ENCODE measurements around the gene SPATA2L. TPM values are rescaled to one million over a fixed set of nuclear protein-coding genes. Genes with fewer than 3 reads are reported as not detected.

The SPATA2L gene
- total RNA-seq, 4 donors from 2014 or later = 8.1 to 28.0 (median 17.3) TPM

- DNase-seq (ENCODE audit: low spot score) (no peak), ATAC-seq (ENCODE audit: low FRiP score) (peak; percentile 73)
- no peak for TF ChIP-seq CTCF (IDR thresholded peaks at IDR 0.05)
Observed at GRCh38 chr16:89720813-89721545, 19.5 kb upstream of the SPATA2L start, which contains the start of the genes VPS9D1 and ZNF276. VPS9D1 (minus strand) TSS chr16:89720898; CDS start chr16:89720861, 37 bp downstream. ZNF276 (plus strand) TSS chr16:89721537; CDS start chr16:89721641, 104 bp downstream.

- peak; percentile 3 for ATAC-seq (ENCODE audit: low FRiP score)
- no peak for TF ChIP-seq CTCF (IDR thresholded peaks at IDR 0.05)
- DNase-seq (ENCODE audit: low spot score) = no peak
Observed at GRCh38 chr16:89720551-89720812, 19.0 kb upstream of the SPATA2L start.

- DNase-seq (ENCODE audit: low spot score) = no peak
- no peak for ATAC-seq (ENCODE audit: low FRiP score)
- no peak for TF ChIP-seq CTCF (IDR thresholded peaks at IDR 0.05)
Observed at GRCh38 chr16:89717688-89718505, 16.4 kb upstream of the SPATA2L start.

- DNase-seq (ENCODE audit: low spot score) = no peak
- no peak for ATAC-seq (ENCODE audit: low FRiP score)
- TF ChIP-seq CTCF (IDR thresholded peaks at IDR 0.05) = no peak
Observed at GRCh38 chr16:89716916-89717687, 15.6 kb upstream of the SPATA2L start.

- TF ChIP-seq CTCF (IDR thresholded peaks at IDR 0.05) = no peak
Observed at GRCh38 chr16:89716493-89716892, 15.0 kb upstream of the SPATA2L start.

GRCh38 chr16:89712274-89712781, 10.8 kb upstream of the SPATA2L start:
- DNase-seq (ENCODE audit: low spot score) (no peak), ATAC-seq (ENCODE audit: low FRiP score) (no peak)
- TF ChIP-seq CTCF (IDR thresholded peaks at IDR 0.05) = no peak

More at GRCh38 chr16:89716493-89716892, 15.0 kb upstream of the SPATA2L start:
- ATAC-seq (ENCODE audit: low FRiP score) = no peak
- no peak for DNase-seq (ENCODE audit: low spot score)
